ENCODE results near the gene CMSS1.

Gene CMSS1

GRCh38 chr3:99961756-99962515 lies 144.3 kb downstream of the CMSS1 start:
- no peak for DNase-seq

- DNase-seq: no peak
These were observed 145.0 kb downstream of the CMSS1 start for GRCh38 chr3:99962703-99963102.

- DNase-seq: no peak
These were observed 147.4 kb downstream of the CMSS1 start for GRCh38 chr3:99965077-99965476.

- no peak for DNase-seq
These were observed 148.2 kb downstream of the CMSS1 start for GRCh38 chr3:99965681-99966408.

- DNase-seq: no peak
These were observed 149.2 kb downstream of the CMSS1 start for GRCh38 chr3:99966662-99967416.

GRCh38 chr3:99967796-99968195 lies 150.1 kb downstream of the CMSS1 start:
- no peak for DNase-seq

GRCh38 chr3:99969136-99969535 lies 151.5 kb downstream of the CMSS1 start:
- DNase-seq: no peak

- DNase-seq: no peak
These were observed 152.5 kb downstream of the CMSS1 start for GRCh38 chr3:99970198-99970597.

GRCh38 chr3:99971761-99972160 lies 154.1 kb downstream of the CMSS1 start:
- no peak for DNase-seq

GRCh38 chr3:99972380-99973104 lies 154.9 kb downstream of the CMSS1 start:
- DNase-seq: no peak

- DNase-seq: no peak
These were observed 157.3 kb downstream of the CMSS1 start for GRCh38 chr3:99974989-99975388.

GRCh38 chr3:99976584-99976983 lies 158.9 kb downstream of the CMSS1 start:
- DNase-seq: no peak

- DNase-seq: no peak
These were observed 160.6 kb downstream of the CMSS1 start for GRCh38 chr3:99978221-99978620.

- no peak for DNase-seq
These were observed 162.9 kb downstream of the CMSS1 start for GRCh38 chr3:99980606-99981005.

GRCh38 chr3:99981138-99981537 lies 163.5 kb downstream of the CMSS1 start:
- DNase-seq: no peak

- DNase-seq: no peak
These were observed 165.0 kb downstream of the CMSS1 start for GRCh38 chr3:99982650-99983049.

GRCh38 chr3:99984139-99984538 lies 166.5 kb downstream of the CMSS1 start:
- no peak for DNase-seq

- DNase-seq: no peak
These were observed 167.0 kb downstream of the CMSS1 start for GRCh38 chr3:99984668-99985067.

GRCh38 chr3:99990179-99990578 lies 172.5 kb downstream of the CMSS1 start:
- DNase-seq: no peak

- no peak for DNase-seq
These were observed 179.6 kb downstream of the CMSS1 start for GRCh38 chr3:99997293-99997692.

- no peak for DNase-seq
These were observed 181.9 kb downstream of the CMSS1 start for GRCh38 chr3:99999536-99999935.

- DNase-seq: no peak
These were observed 183.4 kb downstream of the CMSS1 start for GRCh38 chr3:100001083-100001482.
